Panc1 (cell line): ENCODE data around the gene MED12L.

Source experiments
- TCF7L2 ChIP-seq: IDR thresholded peaks from 2 replicates; pipeline ENCODE4 v1.6.1; 2011; ENCODE audit warnings: mild to moderate bottlenecking, low read depth, low read length, inconsistent platforms
- TF ChIP-seq, protein P1 (sequence below): fragments of 450-650 bp; IDR thresholded peaks from 2 replicates; pipeline ENCODE4 v1.5.1; 2017; ENCODE audit warnings: mild to moderate bottlenecking
- TF ChIP-seq, protein P2 (sequence below), 2 experiments: IDR thresholded peaks; 2 replicates each; pipeline ENCODE4 v1.6.1; 2011 to 2012; ENCODE audit warnings: low read depth in 2 of 2, control low read depth in 1 of 2, low read length in 1 of 2, mild to moderate bottlenecking in 1 of 2, moderate library complexity in 1 of 2; ENCODE audit not compliant: insufficient read depth in 1 of 2

DNA sequence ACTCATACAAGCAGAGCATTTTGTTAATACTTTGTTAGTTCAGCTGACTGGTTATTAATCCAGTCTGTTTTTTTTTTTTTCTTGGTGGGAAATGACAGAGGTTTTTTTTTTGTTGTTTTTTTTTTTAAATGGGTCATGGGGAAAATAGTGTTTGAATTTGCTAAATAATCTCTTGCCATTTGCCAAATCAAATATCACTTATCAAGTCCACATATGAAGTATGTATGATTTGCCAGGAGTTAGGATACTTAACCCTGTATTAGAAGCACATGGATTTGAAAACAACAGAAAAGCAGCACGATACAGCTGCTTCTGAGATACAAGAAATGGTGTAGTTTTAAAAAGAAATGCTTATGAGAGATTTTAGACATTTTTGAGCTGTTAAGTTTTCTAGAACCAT, 171.3 kb downstream of the MED12L start:
- TF ChIP-seq, protein P1, sequence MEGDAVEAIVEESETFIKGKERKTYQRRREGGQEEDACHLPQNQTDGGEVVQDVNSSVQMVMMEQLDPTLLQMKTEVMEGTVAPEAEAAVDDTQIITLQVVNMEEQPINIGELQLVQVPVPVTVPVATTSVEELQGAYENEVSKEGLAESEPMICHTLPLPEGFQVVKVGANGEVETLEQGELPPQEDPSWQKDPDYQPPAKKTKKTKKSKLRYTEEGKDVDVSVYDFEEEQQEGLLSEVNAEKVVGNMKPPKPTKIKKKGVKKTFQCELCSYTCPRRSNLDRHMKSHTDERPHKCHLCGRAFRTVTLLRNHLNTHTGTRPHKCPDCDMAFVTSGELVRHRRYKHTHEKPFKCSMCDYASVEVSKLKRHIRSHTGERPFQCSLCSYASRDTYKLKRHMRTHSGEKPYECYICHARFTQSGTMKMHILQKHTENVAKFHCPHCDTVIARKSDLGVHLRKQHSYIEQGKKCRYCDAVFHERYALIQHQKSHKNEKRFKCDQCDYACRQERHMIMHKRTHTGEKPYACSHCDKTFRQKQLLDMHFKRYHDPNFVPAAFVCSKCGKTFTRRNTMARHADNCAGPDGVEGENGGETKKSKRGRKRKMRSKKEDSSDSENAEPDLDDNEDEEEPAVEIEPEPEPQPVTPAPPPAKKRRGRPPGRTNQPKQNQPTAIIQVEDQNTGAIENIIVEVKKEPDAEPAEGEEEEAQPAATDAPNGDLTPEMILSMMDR, result no peak
- TF ChIP-seq TCF7L2, result no peak
- TF ChIP-seq, protein P2, sequence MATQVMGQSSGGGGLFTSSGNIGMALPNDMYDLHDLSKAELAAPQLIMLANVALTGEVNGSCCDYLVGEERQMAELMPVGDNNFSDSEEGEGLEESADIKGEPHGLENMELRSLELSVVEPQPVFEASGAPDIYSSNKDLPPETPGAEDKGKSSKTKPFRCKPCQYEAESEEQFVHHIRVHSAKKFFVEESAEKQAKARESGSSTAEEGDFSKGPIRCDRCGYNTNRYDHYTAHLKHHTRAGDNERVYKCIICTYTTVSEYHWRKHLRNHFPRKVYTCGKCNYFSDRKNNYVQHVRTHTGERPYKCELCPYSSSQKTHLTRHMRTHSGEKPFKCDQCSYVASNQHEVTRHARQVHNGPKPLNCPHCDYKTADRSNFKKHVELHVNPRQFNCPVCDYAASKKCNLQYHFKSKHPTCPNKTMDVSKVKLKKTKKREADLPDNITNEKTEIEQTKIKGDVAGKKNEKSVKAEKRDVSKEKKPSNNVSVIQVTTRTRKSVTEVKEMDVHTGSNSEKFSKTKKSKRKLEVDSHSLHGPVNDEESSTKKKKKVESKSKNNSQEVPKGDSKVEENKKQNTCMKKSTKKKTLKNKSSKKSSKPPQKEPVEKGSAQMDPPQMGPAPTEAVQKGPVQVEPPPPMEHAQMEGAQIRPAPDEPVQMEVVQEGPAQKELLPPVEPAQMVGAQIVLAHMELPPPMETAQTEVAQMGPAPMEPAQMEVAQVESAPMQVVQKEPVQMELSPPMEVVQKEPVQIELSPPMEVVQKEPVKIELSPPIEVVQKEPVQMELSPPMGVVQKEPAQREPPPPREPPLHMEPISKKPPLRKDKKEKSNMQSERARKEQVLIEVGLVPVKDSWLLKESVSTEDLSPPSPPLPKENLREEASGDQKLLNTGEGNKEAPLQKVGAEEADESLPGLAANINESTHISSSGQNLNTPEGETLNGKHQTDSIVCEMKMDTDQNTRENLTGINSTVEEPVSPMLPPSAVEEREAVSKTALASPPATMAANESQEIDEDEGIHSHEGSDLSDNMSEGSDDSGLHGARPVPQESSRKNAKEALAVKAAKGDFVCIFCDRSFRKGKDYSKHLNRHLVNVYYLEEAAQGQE (IDR thresholded peaks at IDR 0.05; ENCODE audit: insufficient read depth in 1 of 2, low read depth in 2 of 2, low read length in 1 of 2), result no peak
